IMR-90 (cell line): Measurements from ENCODE around the gene NADK. TPM values are rescaled to one million over a fixed set of nuclear protein-coding genes. Genes with fewer than 3 reads are reported as not detected.
"Not testable (repeated sequence)": the region's sequence is repeated elsewhere in the genome, so short reads cannot be mapped to it uniquely, and the experiment has no call there.

Source experiments
- ATAC-seq: fragments of 200-7000 bp; cut with Tn5 transposase; 2 replicates; pipeline ENCODE4 v1.9.1; 2020; ENCODE audit warnings: low read depth, mild to moderate bottlenecking, moderate library complexity
- BruUV-seq: library from RNA; stranded (reverse); fragments of 400-500 nt; replicated peaks from 2 replicates; lab custom pipeline; 2021; lab: Mats Ljungman, UMichigan
- CTCF ChIA-PET: fragments of 300-600 bp; formaldehyde crosslinking; extraction: SDS; loops from one replicate; lab custom pipeline; 2021; ENCODE audit warnings: antibody characterized with exemption; lab: Yijun Ruan, JAX
- POLR2A ChIA-PET: fragments of 300-600 bp; sonication (Branson Sonifier 250); formaldehyde crosslinking; loops from one replicate; lab custom pipeline; 2022; ENCODE audit warnings: antibody characterized with exemption; ENCODE audit not compliant: unreplicated experiment; lab: Charles Lee
- DNase-seq: peaks from one replicate; pipeline ENCODE4 v3.0.0; 2013
- H2AFZ ChIP-seq: replicated peaks from 2 replicates; pipeline ENCODE3; 2013; ENCODE audit warnings: low read length, mild to moderate bottlenecking; ENCODE audit not compliant: poor library complexity
- H2AK5ac ChIP-seq: 2 replicates; pipeline ENCODE4 v1.6.1; 2013; ENCODE audit warnings: low read depth, low read length, inconsistent platforms
- H2AK9ac ChIP-seq: replicated peaks from 2 replicates; pipeline ENCODE3; 2013; ENCODE audit warnings: mild to moderate bottlenecking, low read depth, low read length, moderate library complexity; ENCODE audit not compliant: poor library complexity
- H2BK120ac ChIP-seq: 2 replicates; pipeline ENCODE4 v1.6.1; 2013; ENCODE audit warnings: low read depth, low read length, inconsistent platforms
- H2BK15ac ChIP-seq: 3 replicates; pipeline ENCODE4 v1.6.1; 2013; ENCODE audit warnings: low read depth, low read length, inconsistent platforms
- H2BK20ac ChIP-seq: 2 replicates; pipeline ENCODE4 v1.6.1; 2013; ENCODE audit warnings: low read depth, mild to moderate bottlenecking, inconsistent platforms, low read length, moderate library complexity
- H2BK5ac ChIP-seq: 2 replicates; pipeline ENCODE4 v1.6.1; 2013; ENCODE audit warnings: mild to moderate bottlenecking, low read depth, low read length, inconsistent platforms; ENCODE audit not compliant: poor library complexity, severe bottlenecking
- H3K14ac ChIP-seq: replicated peaks from 2 replicates; pipeline ENCODE4 v1.6.1; 2013; ENCODE audit warnings: low read depth, low read length, inconsistent platforms
- H3K18ac ChIP-seq: 2 replicates; pipeline ENCODE4 v1.6.1; 2013; ENCODE audit warnings: low read depth, low read length, control low read depth
- H3K23ac ChIP-seq: 2 replicates; pipeline ENCODE4 v1.6.1; 2013; ENCODE audit warnings: low read depth, low read length, inconsistent platforms
- H3K27ac ChIP-seq: 2 replicates; pipeline ENCODE4 v1.5.1; 2013; ENCODE audit warnings: mild to moderate bottlenecking, control low read depth, low read length; ENCODE audit not compliant: insufficient read depth
- H3K27me3 ChIP-seq: 2 replicates; pipeline ENCODE4 v1.6.1; 2013; ENCODE audit warnings: low read length; ENCODE audit not compliant: control insufficient read depth, insufficient read depth
- H3K36me3 ChIP-seq: 2 replicates; pipeline ENCODE4 v1.6.1; 2013; ENCODE audit warnings: low read length, mixed read lengths; ENCODE audit not compliant: control insufficient read depth, insufficient read depth
- H3K4ac ChIP-seq: 2 replicates; pipeline ENCODE4 v1.6.1; 2013; ENCODE audit warnings: low read depth, low read length, inconsistent platforms
- H3K4me1 ChIP-seq: 2 replicates; pipeline ENCODE4 v1.6.1; 2013; ENCODE audit warnings: low read length, mixed read lengths; ENCODE audit not compliant: control insufficient read depth, insufficient read depth
- H3K4me2 ChIP-seq: 2 replicates; pipeline ENCODE4 v1.6.1; 2013; ENCODE audit warnings: low read depth, mild to moderate bottlenecking, control low read depth, low read length, moderate library complexity
- H3K4me3 ChIP-seq: 2 replicates; pipeline ENCODE4 v1.5.1; 2013; ENCODE audit warnings: low read depth, mild to moderate bottlenecking, control low read depth, low read length, moderate library complexity; ENCODE audit not compliant: insufficient read depth
- H3K56ac ChIP-seq: 2 replicates; pipeline ENCODE4 v1.6.1; 2013; ENCODE audit warnings: low read length, inconsistent platforms; ENCODE audit not compliant: insufficient read depth; ENCODE audit errors: extremely low read depth
- H3K79me1 ChIP-seq, 2 experiments: 2 replicates each; pipeline ENCODE4 v1.6.1; 2013; ENCODE audit warnings: low read length in 2 of 2, inconsistent platforms in 1 of 2, low read depth in 1 of 2
- H3K9ac ChIP-seq: 2 replicates; pipeline ENCODE4 v1.6.1; 2013; ENCODE audit warnings: low read depth, low read length, control low read depth
- H3K9me1 ChIP-seq: 2 replicates; pipeline ENCODE4 v1.6.1; 2013; ENCODE audit warnings: low read length, inconsistent platforms; ENCODE audit not compliant: insufficient read depth
- H3K9me3 ChIP-seq: 2 replicates; pipeline ENCODE4 v1.6.1; 2013; ENCODE audit warnings: low read length; ENCODE audit not compliant: control insufficient read depth, insufficient read depth
- H4K20me1 ChIP-seq: 2 replicates; pipeline ENCODE4 v1.6.1; 2013; ENCODE audit warnings: low read length, inconsistent platforms; ENCODE audit not compliant: insufficient read depth
- H4K5ac ChIP-seq: 2 replicates; pipeline ENCODE4 v1.6.1; 2013; ENCODE audit warnings: mild to moderate bottlenecking, low read depth, low read length, control low read depth
- H4K8ac ChIP-seq, 2 experiments: 2 replicates each; pipeline ENCODE4 v1.6.1; 2013; ENCODE audit warnings: low read depth in 2 of 2, low read length in 2 of 2, control low read depth in 1 of 2, inconsistent platforms in 1 of 2
- H4K91ac ChIP-seq: 2 replicates; pipeline ENCODE4 v1.6.1; 2013; ENCODE audit warnings: low read depth, low read length, inconsistent platforms; ENCODE audit not compliant: insufficient read depth
- MAZ ChIP-seq: IDR thresholded peaks from 2 replicates; pipeline ENCODE4 v1.6.1; 2012; ENCODE audit warnings: low read depth, mild to moderate bottlenecking, low read length, improper control_type of control experiment, moderate library complexity, borderline replicate concordance
- WGBS, 2 experiments: methylation state at CpG; one replicate each; pipeline versions ENCODE4 v1.1.5 to v1.1.7; 2013; ENCODE audit warnings: missing lambda C conversion rate in 2 of 2; ENCODE audit not compliant: insufficient read length in 1 of 2; ENCODE audit errors: extremely low coverage in 2 of 2; 5-methylcytosine and 5-hydroxymethylcytosine counted together
- dilution Hi-C: fragments of 300-500 bp; cut with HindIII; formaldehyde crosslinking; loops from one replicate; pipeline ENCODE4 v1.14.3; 2018; ENCODE audit warnings: low sequenced_read_pairs; ENCODE audit not compliant: unreplicated experiment
- in situ Hi-C: fragments of 300-500 bp; cut with MboI; formaldehyde crosslinking; loops from 3 replicates; pipeline ENCODE4 v1.14.3; 2019; ENCODE audit warnings: low sequenced_read_pairs, inconsistent platforms, mixed read lengths
- intact Hi-C: fragments of 100-400 bp; cut with micrococcal nuclease; formaldehyde crosslinking; loops from 2 replicates; pipeline ENCODE4 v1.10.0; 2022
- polyA plus RNA-seq, 3 experiments: library from polyadenylated mRNA; depleted of rRNA; stranded (reverse); fragments of >200 nt; gene quantifications; 2 replicates each; pipeline ENCODE4 v1.2.3, GENCODE V29; 2012; ENCODE audit warnings: low replicate concordance in 1 of 3
- total RNA-seq: library from RNA; depleted of rRNA; stranded (reverse); fragments of >200 nt; gene quantifications from 2 replicates; pipeline ENCODE4 v1.2.3, GENCODE V29; 2012

The NADK gene
- total and polyA plus RNA-seq, 2 of the 4 experiments (the other 2 are of a cell fraction) = 12.5 to 56.1 TPM

GRCh38 chr1:1724035-1724864, 54.0 kb downstream of the NADK start, which contains the start of gene CDK11A:
CDK11A (minus strand) TSS chr1:1724357; CDS start chr1:1722818, 1,539 bp downstream.
- 4% methylated on average over 5 of the region's 78 CpGs; no CpG with 5 or more reads in 1 of the 2 experiments for WGBS, 2 experiments
- H2BK20ac ChIP-seq, BruUV-seq, H3K4me2 ChIP-seq, H3K14ac ChIP-seq, H2AK5ac ChIP-seq, H2BK120ac ChIP-seq, H3K18ac ChIP-seq, dilution Hi-C loops, H3K79me1 ChIP-seq, in situ Hi-C loops, H4K8ac ChIP-seq, H3K36me3 ChIP-seq, H4K5ac ChIP-seq, H3K9me3 ChIP-seq, CTCF ChIA-PET, H3K27me3 ChIP-seq, H3K4me1 ChIP-seq, H2AK9ac ChIP-seq, H2BK15ac ChIP-seq, H4K20me1 ChIP-seq, H3K23ac ChIP-seq, intact Hi-C loops, H3K56ac ChIP-seq, POLR2A ChIA-PET, H3K9me1 ChIP-seq, H4K91ac ChIP-seq: not testable (repeated sequence)
- peak; percentile 99 for DNase-seq
- peak within 1 kb of the TSS; percentile 0 for H2BK5ac ChIP-seq
- H3K9ac ChIP-seq = peak within 1 kb of the TSS; percentile 41; the same call in 1 of the 2 replicates
- peak; percentile 93 for ATAC-seq
- H3K27ac ChIP-seq = peak within 1 kb of the TSS; percentile 75
- H2AFZ ChIP-seq = peak within 1 kb of the TSS; percentile 79
- peak within 1 kb of the TSS; percentile 68 for H3K4me3 ChIP-seq
- H3K4ac ChIP-seq = peak within 1 kb of the TSS; percentile 50; the same call in 1 of the 2 replicates
- TF ChIP-seq MAZ = peak; percentile 21; the same call in 1 of the 2 replicates
